ENCODE measurements around the gene SH3BGRL2.
"Not testable (repeated sequence)": the region's sequence is repeated elsewhere in the genome, so short reads cannot be mapped to it uniquely, and the experiment has no call there.

Gene SH3BGRL2

DNA sequence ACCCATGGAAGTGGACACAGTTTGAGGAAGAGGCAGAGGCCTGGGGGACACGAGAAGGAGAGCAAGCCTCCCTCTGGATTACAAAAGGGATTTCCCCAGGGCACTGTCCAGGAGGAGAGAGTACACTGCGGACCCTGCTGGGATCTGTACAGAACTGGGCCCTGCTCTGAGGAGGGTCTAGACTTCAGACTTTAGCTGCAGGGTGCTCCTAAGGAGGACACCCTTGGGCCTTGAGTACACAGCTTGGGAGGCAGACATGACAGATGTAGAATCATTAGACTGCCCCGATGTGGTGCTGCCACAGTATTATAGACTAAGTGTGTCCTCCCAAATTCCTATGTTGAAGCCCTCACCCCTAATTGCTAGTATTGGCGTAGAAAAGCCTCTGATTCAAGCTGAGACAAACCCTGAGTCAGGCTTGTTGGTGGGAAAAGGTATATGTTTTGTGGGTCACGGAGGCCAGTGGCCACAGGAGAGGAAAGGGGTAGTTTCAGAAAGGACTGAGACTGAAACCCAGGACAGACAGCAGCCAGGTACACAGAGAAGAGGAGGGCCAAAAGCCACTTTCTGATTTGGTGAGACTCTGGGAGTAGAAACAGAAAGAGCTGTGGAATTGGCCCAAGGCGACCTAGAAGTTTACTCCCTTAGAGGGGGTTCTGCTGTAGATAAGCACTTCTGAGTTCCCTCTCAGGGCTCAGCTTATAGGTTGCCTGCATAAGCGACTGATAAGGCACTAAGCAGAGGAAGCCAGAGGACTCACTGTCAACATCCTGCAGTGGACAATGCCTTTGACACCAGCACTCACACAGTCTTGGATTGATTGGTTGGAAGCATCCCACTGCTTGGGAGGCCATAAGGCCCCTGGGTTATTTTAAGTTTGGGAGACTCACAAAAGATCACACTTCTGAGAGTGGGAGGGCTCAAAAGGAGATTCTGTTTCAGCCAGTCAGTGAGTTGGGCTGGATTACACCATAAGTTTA, 16.5 kb upstream of the SH3BGRL2 start:
- DNase-seq (ENCODE audit: low read depth in 2 of 2): no peak

- no peak for DNase-seq (ENCODE audit: low read depth in 2 of 2)
Observed at GRCh38 chr6:79617518-79617941, 13.6 kb upstream of the SH3BGRL2 start.

DNA sequence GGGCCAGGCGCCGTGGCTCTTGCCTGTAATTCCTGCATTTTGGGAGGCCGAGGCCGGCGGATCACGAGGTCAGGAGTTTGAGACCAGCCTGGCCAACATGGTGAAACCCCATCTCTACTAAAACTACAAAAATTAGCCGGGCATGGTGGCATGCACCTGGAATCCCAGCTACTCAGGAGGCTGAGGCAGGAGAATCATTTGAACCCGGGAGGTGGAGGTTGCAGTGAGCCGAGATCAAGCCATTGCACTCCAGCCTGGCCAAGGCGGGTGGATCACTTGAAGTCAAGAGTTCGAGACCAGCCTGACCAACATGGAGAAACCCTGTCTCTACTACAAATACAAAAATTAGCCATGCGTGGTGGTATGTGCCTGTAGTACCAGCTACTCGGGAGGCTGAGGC, 12.7 kb upstream of the SH3BGRL2 start:
- not testable (repeated sequence) for DNase-seq (ENCODE audit: low read depth in 2 of 2)

GRCh38 chr6:79621579-79621978, 9.6 kb upstream of the SH3BGRL2 start:
- DNase-seq (ENCODE audit: low read depth in 2 of 2): no peak

DNA sequence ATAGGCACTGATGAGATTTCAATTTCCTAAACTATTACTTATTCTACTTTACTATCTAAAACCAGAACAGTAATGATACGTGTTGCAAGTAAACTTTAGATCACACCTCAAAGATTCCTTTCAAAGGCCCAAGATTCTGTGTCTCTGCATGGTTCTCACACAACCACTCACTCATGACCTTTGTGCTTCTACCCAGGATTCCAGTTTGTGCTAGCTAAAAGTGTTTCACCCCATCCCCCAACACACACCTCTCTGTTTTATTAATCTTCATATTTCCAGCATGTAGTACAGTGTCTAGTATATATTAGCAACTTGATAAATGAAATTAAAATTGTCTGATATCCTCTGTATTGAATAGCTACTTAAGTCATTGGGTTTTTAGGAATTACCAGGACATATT, 8.8 kb upstream of the SH3BGRL2 start:
- no peak for DNase-seq (ENCODE audit: low read depth in 2 of 2)

DNA sequence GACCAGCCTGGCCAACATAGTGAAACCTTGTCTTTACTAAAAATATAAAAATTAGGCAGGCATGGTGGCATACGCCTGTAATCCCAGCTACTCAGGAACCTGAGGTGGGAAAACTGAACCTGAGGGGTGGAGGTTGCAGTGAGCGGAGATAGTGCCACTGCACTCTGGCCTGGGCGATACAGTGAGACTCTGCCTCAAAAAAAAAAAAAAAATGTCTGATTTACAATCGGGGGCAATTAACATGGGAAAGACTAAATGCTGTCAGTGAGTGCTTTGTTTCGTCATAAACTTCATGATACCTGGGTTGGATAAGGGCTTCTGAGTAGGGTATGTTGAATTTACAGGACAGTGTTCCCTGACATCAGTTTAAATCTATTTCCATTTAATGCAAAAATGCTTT, 8.0 kb upstream of the SH3BGRL2 start:
- no peak for DNase-seq (ENCODE audit: low read depth in 2 of 2)

DNA sequence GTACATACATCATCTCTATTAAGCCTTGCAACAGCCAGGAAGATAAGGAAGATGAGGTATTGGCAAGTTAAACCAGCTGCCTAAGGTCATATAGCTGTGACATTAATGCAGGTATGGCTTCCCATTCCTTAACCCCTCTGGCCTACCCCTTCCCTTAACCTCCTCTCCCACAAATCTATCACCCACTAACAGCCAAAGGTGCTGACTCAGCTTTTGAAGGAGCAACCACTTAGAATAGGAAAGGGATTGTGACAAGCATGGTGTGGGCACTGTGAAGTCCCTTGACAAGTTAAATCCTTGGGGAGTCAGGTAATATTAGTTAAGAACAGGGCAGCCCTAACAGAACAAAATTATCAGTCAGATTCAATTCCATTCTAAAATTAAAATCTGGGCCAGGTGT, 5.4 kb upstream of the SH3BGRL2 start:
- no peak for DNase-seq (ENCODE audit: low read depth in 2 of 2)

DNA sequence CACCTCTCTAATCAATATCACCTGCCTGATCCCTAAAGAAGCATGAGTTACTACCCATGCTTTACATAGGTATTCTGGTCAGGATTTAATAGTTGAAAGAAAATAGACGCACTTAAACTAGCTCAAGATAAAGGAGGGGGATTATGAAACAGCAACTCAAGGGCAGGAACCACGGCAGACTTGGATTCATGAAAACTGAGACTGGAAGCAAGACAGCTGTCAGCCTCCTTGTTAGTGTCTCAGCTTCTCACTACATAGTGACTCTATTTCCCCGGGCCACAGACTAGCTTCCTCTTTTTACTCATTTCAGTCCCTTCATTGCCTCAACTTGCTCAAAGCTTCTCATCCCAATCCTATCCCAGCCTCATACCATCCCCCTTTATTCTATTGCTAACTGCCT, 4.3 kb upstream of the SH3BGRL2 start:
- no peak for DNase-seq (ENCODE audit: low read depth in 2 of 2)

GRCh38 chr6:79627422-79627821, 3.7 kb upstream of the SH3BGRL2 start:
- no peak for DNase-seq (ENCODE audit: low read depth in 2 of 2)

- DNase-seq (ENCODE audit: low read depth in 2 of 2): no peak
Observed at GRCh38 chr6:79628466-79629288, 2.5 kb upstream of the SH3BGRL2 start.

GRCh38 chr6:79630380-79630882, 698 bp upstream of the SH3BGRL2 start:
- no peak for DNase-seq (ENCODE audit: low read depth in 2 of 2)

GRCh38 chr6:79631693-79632172, 604 bp downstream of the SH3BGRL2 start:
- no peak for DNase-seq (ENCODE audit: low read depth in 2 of 2)

DNA sequence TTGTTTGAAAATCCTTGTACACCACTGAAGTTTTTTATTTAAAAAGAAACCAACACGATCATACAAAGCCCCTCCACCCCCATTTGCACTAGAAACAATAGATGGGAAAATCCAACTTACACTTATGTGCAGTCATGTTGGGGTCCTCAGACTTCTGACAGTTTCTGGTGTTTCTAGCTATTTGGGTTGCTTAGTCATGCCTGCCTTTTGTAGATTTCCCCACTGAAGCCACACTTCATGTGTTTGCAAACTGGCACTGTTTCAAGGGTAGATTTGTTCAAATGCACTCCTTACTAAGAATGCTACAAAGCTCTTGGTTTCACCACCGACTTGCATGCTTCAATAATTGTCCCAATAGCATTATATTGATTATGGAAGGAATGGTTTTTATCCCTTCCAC, 1.5 kb downstream of the SH3BGRL2 start:
- DNase-seq (ENCODE audit: low read depth in 2 of 2): no peak

DNA sequence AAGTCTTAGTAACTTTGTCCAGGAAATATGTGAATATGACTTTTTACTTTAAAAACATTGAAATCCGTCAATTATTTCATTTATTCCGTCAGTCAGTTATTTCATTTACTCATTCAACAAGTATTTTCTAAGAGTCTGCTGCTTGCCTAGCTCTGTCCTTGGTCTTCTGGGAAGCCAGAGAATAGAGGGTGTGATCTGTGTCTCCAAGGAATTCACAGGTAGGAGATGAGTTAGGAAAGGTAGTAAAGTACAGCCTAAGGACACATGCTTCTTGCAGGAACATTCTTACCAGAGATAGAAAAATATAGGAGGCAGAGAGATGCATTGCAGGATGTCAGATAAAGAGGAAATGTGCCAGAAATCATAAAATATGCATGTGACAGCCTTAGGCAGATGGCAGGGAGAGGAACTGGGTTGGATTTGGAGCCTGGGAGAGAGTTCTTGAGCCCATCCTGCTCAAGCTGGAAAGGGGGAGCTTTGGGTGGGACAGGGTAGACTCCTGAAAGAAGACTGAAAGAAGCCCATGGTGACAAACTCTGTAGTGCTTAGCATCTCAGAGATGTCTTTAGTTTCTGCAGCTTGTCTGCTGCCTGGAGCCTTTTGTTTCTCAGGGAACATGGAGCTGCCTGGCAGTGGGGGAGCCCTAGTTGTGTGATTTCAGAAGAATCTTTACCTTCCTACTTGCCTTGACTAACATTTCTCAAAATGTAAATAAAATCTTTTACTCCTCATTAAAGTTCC, 3.5 kb downstream of the SH3BGRL2 start:
- DNase-seq (ENCODE audit: low read depth in 2 of 2): no peak

DNA sequence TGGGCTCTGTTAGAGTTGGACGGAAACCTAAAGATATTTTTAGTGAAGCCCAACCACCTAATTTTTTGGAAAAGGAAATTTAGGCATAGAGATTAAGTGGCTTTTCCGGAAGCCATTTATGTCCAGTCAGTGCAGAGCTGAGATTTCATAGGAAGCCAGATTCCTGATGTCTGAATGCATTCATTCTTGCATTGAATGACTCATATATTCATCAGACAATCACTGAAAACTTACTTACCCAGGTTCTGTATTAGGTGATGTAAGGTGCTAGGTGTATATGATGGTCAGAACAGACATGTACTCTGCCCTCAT, 4.1 kb downstream of the SH3BGRL2 start:
- no peak for DNase-seq (ENCODE audit: low read depth in 2 of 2)

DNA sequence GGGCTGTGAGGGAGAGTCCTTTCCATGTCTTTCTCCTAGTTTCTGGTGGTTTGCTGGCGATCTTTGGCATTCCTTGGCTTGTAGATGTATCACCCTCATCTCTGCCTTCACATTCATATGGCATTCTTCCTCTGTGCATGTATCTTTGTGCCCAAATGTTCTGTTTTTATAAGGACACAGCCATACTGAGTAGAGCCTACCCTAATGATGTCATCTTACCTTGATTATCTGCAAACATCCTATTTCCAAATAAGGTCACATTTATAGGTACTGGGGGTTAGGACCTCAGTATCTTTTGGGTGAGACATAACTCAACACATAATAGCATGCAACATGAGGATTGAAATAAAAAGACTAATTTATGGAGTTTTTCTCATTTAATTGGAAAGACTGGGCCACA, 5.5 kb downstream of the SH3BGRL2 start:
- DNase-seq (ENCODE audit: low read depth in 2 of 2): no peak

- no peak for DNase-seq (ENCODE audit: low read depth in 2 of 2)
Observed at GRCh38 chr6:79640146-79641111, 9.3 kb downstream of the SH3BGRL2 start.

DNA sequence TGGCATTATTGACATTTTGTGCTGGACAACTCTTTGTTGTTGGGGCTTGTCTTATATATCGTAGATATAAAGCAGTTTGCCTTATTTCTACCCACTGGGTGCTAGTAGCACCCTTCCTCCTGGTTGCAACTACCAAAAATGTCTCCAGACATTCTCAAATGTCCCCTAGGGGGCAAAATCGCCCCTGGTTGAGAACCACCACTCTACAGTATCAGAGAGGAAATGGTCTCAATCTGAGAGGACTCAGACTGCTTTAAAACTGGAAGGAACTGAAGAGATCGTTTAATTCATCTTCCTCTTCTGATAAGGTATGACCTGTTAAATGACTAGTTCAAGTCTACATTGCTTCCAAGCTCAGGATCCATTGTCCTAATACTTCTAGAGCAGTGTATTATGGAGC, 14.9 kb downstream of the SH3BGRL2 start:
- DNase-seq (ENCODE audit: low read depth in 2 of 2): no peak

GRCh38 chr6:79646561-79646960, 15.4 kb downstream of the SH3BGRL2 start:
- no peak for DNase-seq (ENCODE audit: low read depth in 2 of 2)

DNA sequence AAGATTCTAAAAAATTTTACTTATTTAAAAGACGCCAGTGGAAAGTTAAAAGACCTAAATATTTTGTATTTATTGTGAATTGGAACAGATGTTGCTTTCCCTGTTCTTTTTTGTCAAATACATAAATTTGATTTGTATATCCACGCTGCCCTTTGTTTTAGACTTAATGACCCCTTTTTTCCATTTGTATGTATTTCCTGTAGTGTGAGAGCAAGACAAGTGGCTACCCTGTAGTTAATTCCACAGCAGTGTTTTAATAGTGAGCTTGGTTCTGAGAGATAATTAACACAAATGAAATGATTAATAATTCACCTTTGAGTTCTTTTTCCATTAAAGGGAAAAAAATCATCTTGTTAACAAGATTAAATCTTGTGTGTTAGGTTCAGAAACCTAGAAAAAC, 16.6 kb downstream of the SH3BGRL2 start:
- DNase-seq (ENCODE audit: low read depth in 2 of 2): no peak

- DNase-seq (ENCODE audit: low read depth in 2 of 2): no peak
Observed at GRCh38 chr6:79648328-79648727, 17.2 kb downstream of the SH3BGRL2 start.

Measured in stimulated activated CD8-positive, alpha-beta memory T cell treated with anti-CD3 and anti-CD28 coated beads, Interleukin-7, amount 100 ng/mL, for 1 hour (primary cell).